HG03045 (cell line): ENCODE measurements around the gene ACE.

Source experiments
- ATAC-seq: cut with Tn5 transposase; IDR thresholded peaks from one replicate; pipeline ENCODE4 v1.9.1; 2021; ENCODE audit warnings: mild to moderate bottlenecking, moderate library complexity; ENCODE audit not compliant: unreplicated experiment

The ACE gene

GRCh38 chr17:63514477-63514876 lies 37.6 kb downstream of the ACE start:
- no peak for ATAC-seq

- no peak for ATAC-seq
Measured at GRCh38 chr17:63514974-63515373, 38.1 kb downstream of the ACE start.

GRCh38 chr17:63515426-63515825 lies 38.6 kb downstream of the ACE start:
- ATAC-seq, result no peak

GRCh38 chr17:63516910-63517824 lies 40.3 kb downstream of the ACE start:
- no peak for ATAC-seq

GRCh38 chr17:63517825-63518534 lies 41.1 kb downstream of the ACE start:
- no peak for ATAC-seq

- ATAC-seq, result no peak
Measured at GRCh38 chr17:63519116-63519881, 42.4 kb downstream of the ACE start.

GRCh38 chr17:63519972-63520882 lies 43.4 kb downstream of the ACE start:
- no peak for ATAC-seq

GRCh38 chr17:63523253-63523855 lies 46.5 kb downstream of the ACE start, which contains the start of gene KCNH6:
Gene KCNH6 (plus strand): TSS chr17:63523358. CDS start chr17:63523414, 56 bp downstream.
- ATAC-seq, result no peak

- ATAC-seq, result no peak
Measured at GRCh38 chr17:63524051-63524450, 47.2 kb downstream of the ACE start.

GRCh38 chr17:63525190-63525946 lies 48.5 kb downstream of the ACE start:
- no peak for ATAC-seq

GRCh38 chr17:63526861-63527260 lies 50.0 kb downstream of the ACE start:
- no peak for ATAC-seq

GRCh38 chr17:63528183-63528582 lies 51.3 kb downstream of the ACE start:
- no peak for ATAC-seq

- ATAC-seq, result no peak
Measured at GRCh38 chr17:63529711-63530556, 53.1 kb downstream of the ACE start.

GRCh38 chr17:63530557-63531021 lies 53.7 kb downstream of the ACE start:
- ATAC-seq, result no peak

- ATAC-seq, result no peak
Measured at GRCh38 chr17:63531022-63531965, 54.4 kb downstream of the ACE start.

- ATAC-seq, result no peak
Measured at GRCh38 chr17:63533433-63534077, 56.7 kb downstream of the ACE start.
